Ishikawa (cell line): ENCODE measurements around the gene CUBN.

Experiments used
- CEBPB ChIP-seq: IDR thresholded peaks from 2 replicates; pipeline ENCODE4 v1.6.1; 2012
- CREB1 ChIP-seq: IDR thresholded peaks from 2 replicates; pipeline ENCODE4 v1.6.1; 2012; ENCODE audit warnings: low read depth
- EGR1 ChIP-seq: IDR thresholded peaks from 2 replicates; pipeline ENCODE4 v1.6.1; 2012
- EP300 ChIP-seq: IDR thresholded peaks from 2 replicates; pipeline ENCODE4 v1.6.1; 2012; ENCODE audit warnings: borderline replicate concordance
- FOXM1 ChIP-seq: IDR thresholded peaks from 2 replicates; pipeline ENCODE4 v1.6.1; 2012; ENCODE audit warnings: low read depth, borderline replicate concordance
- MAX ChIP-seq: IDR thresholded peaks from 2 replicates; pipeline ENCODE4 v1.6.1; 2012
- NFIC ChIP-seq: IDR thresholded peaks from 2 replicates; pipeline ENCODE4 v1.6.1; 2012
- RAD21 ChIP-seq: IDR thresholded peaks from 2 replicates; pipeline ENCODE4 v1.6.1; 2012; ENCODE audit warnings: low read depth
- REST ChIP-seq: IDR thresholded peaks from 2 replicates; pipeline ENCODE4 v1.6.1; 2012; ENCODE audit warnings: low read depth, mild to moderate bottlenecking
- TAF1 ChIP-seq: IDR thresholded peaks from 2 replicates; pipeline ENCODE4 v1.6.1; 2012; ENCODE audit warnings: low read depth, mild to moderate bottlenecking
- TCF12 ChIP-seq: IDR thresholded peaks from 2 replicates; pipeline ENCODE4 v1.6.1; 2012; ENCODE audit warnings: low read depth
- TEAD4 ChIP-seq: IDR thresholded peaks from 2 replicates; pipeline ENCODE4 v1.6.1; 2012
- USF1 ChIP-seq: IDR thresholded peaks from 2 replicates; pipeline ENCODE4 v1.6.1; 2012
- YY1 ChIP-seq: IDR thresholded peaks from 2 replicates; pipeline ENCODE4 v1.6.1; 2012; ENCODE audit warnings: low read depth
- ZBTB7A ChIP-seq: IDR thresholded peaks from 2 replicates; pipeline ENCODE4 v1.6.1; 2012; ENCODE audit warnings: low read depth

Gene CUBN

DNA sequence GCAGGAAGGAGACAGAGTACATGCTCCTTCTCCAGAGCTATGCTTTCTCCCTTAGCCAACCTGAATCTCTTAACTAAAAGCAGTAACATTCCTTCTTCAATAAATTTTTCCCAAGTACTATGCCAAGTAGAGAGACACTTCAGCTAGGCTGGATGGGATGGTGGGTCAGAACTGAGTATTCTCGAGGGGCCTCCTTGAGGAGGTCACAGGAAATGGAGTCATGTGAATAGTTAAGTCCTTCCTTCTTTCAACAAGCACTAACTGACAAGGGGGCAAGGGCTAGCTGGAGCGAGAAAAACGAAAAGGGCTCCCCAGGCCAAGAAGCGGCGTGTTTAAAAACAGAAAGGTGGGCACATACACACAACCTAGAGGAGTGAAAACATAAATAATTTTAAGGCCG lies 317.8 kb downstream of the CUBN start:
- TF ChIP-seq ZBTB7A (no peak), EGR1 (no peak), REST (no peak), CEBPB (no peak), TAF1 (no peak), TEAD4 (no peak), EP300 (no peak), NFIC (no peak), MAX (no peak), TCF12 (no peak), FOXM1 (no peak), USF1 (no peak), RAD21 (no peak), CREB1 (no peak), YY1 (no peak)

DNA sequence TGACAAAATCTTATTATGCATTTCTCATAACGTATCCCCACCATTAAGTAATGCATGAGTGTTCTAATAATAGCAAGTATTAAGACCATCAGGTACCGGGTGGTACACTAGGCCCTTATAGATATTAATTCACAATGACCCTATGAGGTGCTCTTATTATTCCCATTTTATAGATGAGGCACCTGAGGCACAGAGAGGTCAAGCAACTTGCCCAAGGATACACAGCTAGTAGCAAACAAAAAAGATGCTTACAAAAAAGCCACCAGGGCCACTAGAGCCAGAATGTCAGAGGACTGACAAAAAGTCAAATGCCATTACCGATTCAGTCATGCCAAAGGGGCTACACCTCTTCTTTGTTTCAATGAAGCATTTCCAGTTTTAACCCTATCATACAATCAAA lies 318.3 kb downstream of the CUBN start:
- TF ChIP-seq CREB1 (no peak), TCF12 (no peak), YY1 (no peak), REST (no peak), TEAD4 (no peak)

GRCh38 chr10:16809074-16809718 lies 320.4 kb downstream of the CUBN start:
- TF ChIP-seq MAX (no peak), RAD21 (peak; percentile 30; the same call in 1 of the 2 replicates)

DNA sequence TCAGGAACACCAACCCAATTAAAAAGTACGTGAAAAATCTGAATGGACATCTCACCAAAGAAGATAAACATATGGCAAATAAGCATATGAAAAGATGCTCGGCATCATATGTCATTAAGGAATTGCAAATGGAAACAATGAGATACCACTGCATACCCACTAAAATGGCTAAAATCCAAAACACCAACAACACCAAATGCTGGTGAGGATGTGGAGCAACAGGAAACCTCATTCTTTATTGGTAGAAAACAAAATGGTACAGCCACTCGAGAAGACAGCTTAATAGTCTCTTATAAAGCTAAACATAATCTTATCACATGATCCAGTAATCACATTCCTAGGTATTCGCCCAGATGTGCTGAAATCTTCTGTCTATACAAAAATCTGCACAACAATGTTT lies 325.5 kb downstream of the CUBN start:
- no peak for TF ChIP-seq FOXM1
- TF ChIP-seq USF1, result no peak
- TF ChIP-seq EGR1, result no peak
- no peak for TF ChIP-seq ZBTB7A
- TF ChIP-seq TCF12, result no peak
- TF ChIP-seq YY1, result no peak
- TF ChIP-seq REST, result no peak
- no peak for TF ChIP-seq CREB1
- no peak for TF ChIP-seq TEAD4
- no peak for TF ChIP-seq CEBPB
- TF ChIP-seq EP300, result no peak
- no peak for TF ChIP-seq RAD21
- no peak for TF ChIP-seq TAF1

- TF ChIP-seq RAD21 (no peak), YY1 (no peak), FOXM1 (no peak), TCF12 (no peak), TEAD4 (no peak), TAF1 (no peak), ZBTB7A (no peak), REST (no peak), EGR1 (no peak), USF1 (no peak), NFIC (no peak), CREB1 (no peak), CEBPB (no peak), EP300 (no peak), MAX (no peak)
These were observed 326.1 kb downstream of the CUBN start for GRCh38 chr10:16803464-16803863.
